HG03196 (cell line): ENCODE data around the gene HOXB1.
A peak's percentile ranks its signal among the peaks of the same experiment; 100 is the strongest.

Source experiments
- ATAC-seq: cut with Tn5 transposase; IDR thresholded peaks from one replicate; pipeline ENCODE4 v1.9.1; 2021; ENCODE audit not compliant: unreplicated experiment

The HOXB1 gene

GRCh38 chr17:48567646-48568354 lies 37.0 kb upstream of the HOXB1 start:
- no peak for ATAC-seq

GRCh38 chr17:48567209-48567608 lies 36.4 kb upstream of the HOXB1 start:
- no peak for ATAC-seq

DNA sequence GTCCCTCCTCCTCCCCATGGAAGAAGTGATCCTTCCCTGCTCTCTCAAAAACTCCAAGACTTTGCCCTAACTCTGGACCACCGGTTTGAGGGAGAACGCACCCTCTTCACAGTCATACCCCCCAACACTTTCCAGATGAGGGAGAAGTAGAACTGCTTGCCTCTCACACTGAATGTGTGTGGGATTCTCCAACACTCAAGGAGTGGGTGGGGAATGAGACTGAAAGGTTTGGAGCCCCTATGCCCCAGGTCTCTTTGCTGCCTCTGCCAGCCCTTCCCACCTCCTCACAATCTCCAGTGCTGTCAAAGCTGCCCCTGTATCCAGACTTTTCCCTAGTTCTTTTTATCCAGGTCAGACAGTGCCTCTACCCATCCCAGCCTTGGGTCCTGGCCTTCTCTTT lies 35.9 kb upstream of the HOXB1 start:
- ATAC-seq: no peak

- no peak for ATAC-seq
These were observed 35.3 kb upstream of the HOXB1 start for GRCh38 chr17:48565925-48566710.

GRCh38 chr17:48565022-48565554 lies 34.3 kb upstream of the HOXB1 start:
- ATAC-seq: no peak

DNA sequence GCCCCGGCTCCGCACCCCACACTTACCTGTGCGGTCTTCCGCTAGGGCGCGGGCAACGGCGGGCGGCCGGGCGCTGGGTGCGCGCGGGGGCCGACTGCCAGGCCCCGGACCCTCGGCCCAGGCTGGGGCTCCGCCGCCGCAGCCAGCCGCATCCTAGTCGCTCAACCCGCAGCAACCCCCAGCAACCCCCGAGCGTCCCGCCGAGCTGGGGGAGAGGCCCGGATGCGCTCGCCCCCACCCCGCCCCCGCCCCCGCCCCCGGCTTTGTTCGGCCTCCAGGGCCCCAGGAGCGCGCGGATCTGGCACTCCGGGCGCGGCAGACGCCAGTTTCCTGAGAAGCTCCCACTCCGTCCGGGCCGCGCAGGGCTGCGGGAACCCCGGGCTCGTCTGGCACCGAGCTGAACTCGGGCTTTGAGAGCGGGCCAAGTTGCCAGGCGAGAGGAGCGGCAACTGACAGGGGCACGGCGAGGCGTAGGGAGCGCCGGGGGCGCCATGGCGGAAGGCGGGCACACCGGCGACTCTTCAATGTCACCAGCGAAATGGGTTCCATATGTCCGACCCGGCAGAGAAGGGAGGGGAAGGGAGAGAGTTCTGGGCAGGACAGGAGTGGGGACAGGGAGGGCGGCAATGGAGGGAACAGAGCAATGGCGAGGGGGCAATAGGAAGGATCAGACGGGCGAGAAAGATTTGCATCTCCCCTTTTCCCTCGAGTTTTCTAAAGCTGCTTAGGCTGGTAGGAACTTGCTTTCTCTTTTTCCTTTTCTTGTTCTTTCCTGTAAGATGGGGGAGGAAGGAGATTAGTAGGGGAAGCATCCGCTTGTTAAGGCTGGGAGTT lies 33.6 kb upstream of the HOXB1 start:
- no peak for ATAC-seq

- ATAC-seq: no peak
These were observed 33.0 kb upstream of the HOXB1 start for GRCh38 chr17:48563867-48564187.

GRCh38 chr17:48563385-48563838 lies 32.6 kb upstream of the HOXB1 start:
- no peak for ATAC-seq

DNA sequence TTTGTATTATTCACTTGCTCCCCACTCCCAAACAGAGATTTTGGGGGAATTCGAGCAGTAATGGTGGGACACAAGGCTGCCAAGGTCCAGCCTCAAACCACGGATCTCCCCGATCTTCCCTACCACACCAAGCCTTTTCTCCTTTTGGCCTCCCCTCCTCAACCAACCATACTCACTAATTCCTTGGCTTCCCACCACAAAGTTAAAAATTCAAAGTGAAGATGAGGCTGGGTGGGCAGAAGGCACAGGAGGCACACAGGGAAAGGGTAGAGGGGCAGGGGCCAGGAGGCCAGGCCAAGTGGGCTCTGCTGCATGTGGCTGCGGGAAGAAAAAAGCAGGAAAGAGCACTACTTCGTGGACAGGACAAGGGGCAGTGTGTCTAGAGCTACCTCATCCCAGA lies 32.1 kb upstream of the HOXB1 start:
- ATAC-seq: no peak

DNA sequence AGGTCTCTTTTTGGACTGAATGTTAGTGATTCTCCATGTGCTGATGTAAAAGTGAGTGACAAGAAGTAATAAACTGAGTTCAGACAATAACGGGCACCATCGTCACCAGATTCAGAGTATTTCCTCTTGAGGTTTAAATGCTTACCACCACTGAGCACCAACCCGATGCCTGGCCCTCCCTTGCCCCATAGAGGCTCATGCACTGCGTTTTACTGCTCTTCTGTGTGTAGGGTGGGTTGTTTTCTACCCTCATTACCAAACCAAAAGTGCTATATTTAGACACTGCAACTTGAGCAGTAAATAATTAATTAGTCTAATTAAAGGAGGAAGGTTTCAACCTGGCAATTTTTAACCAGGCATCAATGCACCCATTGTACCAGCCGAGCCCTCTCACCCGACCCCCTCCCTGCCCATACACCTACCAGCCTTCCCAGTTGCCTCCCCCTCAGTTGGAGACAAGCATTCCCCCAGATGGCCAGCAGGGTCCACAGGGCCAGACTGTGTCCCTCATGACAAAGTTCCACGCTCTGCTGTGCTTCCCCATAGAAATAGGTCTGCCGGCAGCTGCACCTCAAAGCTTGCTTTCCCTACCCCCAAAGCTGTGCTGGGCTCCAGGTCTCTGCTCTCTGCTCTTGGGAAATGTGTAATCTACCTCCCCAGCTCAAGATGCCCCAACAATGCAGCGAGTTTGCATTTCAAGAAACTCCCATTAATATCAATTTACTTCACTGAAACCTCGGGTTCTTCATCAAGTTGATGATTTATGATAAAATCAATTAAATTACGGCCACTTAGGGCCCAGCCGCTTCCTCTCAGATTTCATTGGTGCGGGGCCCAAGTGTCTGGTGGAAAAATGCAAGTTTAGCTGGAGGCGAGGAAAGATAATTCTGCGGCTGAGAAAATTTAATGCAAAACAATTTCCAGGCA lies 31.3 kb upstream of the HOXB1 start:
- peak; percentile 79 for ATAC-seq

DNA sequence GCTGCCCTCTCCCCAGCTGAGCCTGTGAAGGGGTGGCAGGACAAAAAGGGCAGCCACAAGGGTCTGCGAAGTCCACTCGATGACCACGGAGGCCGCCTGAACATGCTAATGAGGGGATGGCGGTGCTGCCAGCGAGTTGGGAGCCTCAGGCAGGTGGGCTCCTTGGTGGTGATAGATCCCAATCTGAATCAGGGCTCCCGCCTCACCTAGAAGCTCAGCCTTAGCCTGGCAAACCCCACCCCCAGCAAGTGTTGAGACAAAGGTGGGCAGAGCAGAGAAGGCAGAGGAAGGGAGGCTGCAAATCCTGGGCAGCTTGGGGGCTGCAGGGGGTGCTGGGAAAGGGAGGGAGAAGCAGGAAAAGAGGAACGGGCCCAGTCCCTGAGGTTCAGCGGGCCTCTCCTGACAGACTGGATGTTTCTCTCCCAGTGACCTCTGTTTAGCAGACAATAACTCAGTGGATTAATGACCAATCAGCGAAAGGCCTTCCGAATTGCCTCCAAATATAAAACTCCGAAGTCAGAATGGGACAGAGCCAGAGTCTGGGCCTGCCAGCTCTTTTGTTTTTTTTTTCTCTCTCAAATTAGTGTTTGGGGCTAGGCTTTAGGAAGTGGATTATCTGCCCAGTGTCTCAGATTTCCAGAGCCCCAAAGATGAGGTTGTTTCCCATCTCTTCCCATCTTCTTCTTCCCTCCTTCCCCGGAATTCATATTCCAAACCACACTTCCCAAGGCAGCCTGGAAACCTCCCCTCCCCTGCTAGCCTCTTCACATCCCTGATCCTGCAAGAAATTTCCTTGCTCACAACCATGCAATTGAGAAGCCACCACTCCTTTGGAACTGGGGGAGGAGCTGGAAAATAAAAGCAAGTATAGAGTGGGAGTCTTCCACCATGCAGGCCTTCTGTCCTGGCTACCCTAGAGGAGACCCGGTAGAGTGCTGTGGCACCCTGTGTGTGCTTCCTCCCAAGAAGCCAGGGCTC lies 29.3 kb upstream of the HOXB1 start:
- no peak for ATAC-seq

- no peak for ATAC-seq
These were observed 28.5 kb upstream of the HOXB1 start for GRCh38 chr17:48559122-48559839.

- no peak for ATAC-seq
These were observed 28.0 kb upstream of the HOXB1 start for GRCh38 chr17:48558831-48559121.

- ATAC-seq: no peak
These were observed 27.4 kb upstream of the HOXB1 start for GRCh38 chr17:48558057-48558830.

DNA sequence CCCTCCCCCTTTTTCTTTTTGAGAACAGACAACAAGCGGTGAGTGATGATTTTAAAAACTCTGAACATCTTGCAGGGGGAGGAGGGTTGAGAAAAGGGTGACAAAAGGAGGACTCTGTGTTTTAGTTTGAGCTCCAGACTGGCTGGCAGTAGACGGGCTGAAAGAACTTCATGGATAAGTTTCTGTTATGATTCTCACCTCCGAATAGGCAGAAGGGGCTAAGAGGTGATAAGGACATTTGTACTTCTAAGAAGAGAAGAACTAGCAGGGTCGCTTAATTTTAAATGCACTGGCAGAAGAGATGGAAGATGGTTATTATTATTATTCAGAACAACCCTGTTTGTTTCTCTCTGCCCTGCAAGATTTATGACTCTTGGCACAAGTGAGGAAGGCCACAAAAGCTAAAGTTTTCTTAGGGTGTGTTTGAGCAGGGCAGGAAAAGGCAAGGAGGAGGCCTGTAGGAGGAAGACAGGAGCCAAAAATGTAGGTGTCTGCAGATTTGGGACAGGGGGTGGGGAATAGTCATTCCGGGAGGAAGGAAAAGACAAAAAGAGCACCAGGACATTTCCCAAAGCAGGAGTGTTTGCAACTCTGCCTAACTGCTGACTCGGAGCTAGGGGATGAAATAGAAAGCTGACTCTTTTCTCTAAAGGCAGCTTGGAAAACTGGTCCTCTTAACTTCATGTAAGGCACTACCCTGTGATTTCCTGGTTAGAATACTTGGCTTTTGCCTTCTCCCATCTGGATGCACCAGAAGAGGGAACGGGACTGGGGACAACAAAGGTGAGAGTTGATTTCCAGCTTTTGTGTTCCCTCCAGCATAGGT lies 26.0 kb upstream of the HOXB1 start:
- ATAC-seq: no peak

DNA sequence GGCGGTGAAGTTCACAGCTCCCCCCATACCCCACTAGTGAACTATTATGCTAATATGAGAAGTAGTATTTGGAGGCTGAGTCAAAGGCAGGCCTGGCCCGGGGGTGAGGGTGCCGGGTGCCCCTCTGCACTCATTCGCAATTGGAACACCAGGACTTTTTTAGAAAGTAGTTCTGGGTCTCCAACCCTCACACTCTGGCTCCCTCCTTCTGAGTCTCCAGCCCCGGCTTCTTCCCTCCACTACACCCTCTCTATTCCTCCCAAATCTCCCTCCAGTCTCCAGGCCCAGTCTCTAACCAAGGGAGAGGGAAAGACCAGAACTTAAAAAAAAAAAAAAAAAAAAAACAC lies 25.4 kb upstream of the HOXB1 start:
- no peak for ATAC-seq
